Activated CD4-positive, alpha-beta T cell treated with anti-CD3 and anti-CD28 coated beads, Interleukin-2, amount 10 ng/mL, durations not matched to agents 24 days and 14 days (primary cell): ENCODE measurements around the gene KRT40. TPM values are rescaled to one million over a fixed set of nuclear protein-coding genes. Genes with fewer than 3 reads are reported as not detected.
"Not testable (repeated sequence)": the region's sequence is repeated elsewhere in the genome, so short reads cannot be mapped to it uniquely, and the experiment has no call there.

ENCODE experiments used
- DNase-seq: peaks from one replicate; pipeline ENCODE4 v3.0.0; 2022
- H3K27ac Mint-ChIP-seq: one replicate; pipeline ENCODE4 v1.8.0; 2022; ENCODE audit warnings: mild to moderate bottlenecking, mixed read lengths
- H3K27me3 Mint-ChIP-seq: one replicate; pipeline ENCODE4 v1.8.0; 2022; ENCODE audit warnings: mixed read lengths
- H3K36me3 Mint-ChIP-seq: one replicate; pipeline ENCODE4 v1.8.0; 2022; ENCODE audit warnings: low read depth, mild to moderate bottlenecking, mixed read lengths
- H3K4me1 Mint-ChIP-seq: one replicate; pipeline ENCODE4 v1.8.0; 2021; ENCODE audit warnings: mixed read lengths
- H3K4me3 Mint-ChIP-seq: one replicate; pipeline ENCODE4 v1.8.0; 2022; ENCODE audit warnings: mild to moderate bottlenecking, moderate library complexity, mixed read lengths
- H3K9me3 Mint-ChIP-seq: one replicate; pipeline ENCODE4 v1.8.0; 2021; ENCODE audit warnings: mixed read lengths
- intact Hi-C: fragments of 100-400 bp; cut with micrococcal nuclease; formaldehyde crosslinking; loops from one replicate; pipeline ENCODE4 v1.15.1; 2023
- total RNA-seq: library from RNA; stranded (reverse); gene quantifications from 2 replicates; pipeline ENCODE4 v1.2.3, GENCODE V29; 2022

KRT40 gene
- total RNA-seq, 1 donor from 2014 or later, result not detected

DNA sequence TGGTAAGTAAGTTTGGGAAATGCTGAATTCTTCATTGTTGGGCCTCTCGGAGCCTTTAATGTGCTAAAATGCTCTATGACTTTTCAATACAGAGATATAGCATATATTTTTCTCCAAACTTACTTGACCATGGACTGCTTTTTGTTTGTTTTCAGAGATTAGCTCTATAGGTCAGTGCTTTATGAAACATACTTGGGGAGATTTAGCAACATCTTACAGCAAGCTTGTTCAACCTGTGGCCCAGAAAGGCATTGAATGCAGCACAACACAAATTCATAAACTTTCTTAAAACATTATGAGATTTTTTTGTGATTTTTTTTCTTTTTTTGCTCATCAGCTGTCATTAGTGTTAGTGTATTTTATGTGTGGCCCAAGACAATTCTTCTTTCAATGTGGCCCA lies 25.8 kb upstream of the KRT40 start:
- Mint-ChIP-seq H3K27ac (no peak overlapping the region), H3K27me3 (peaks cover 6% of the 10 kb centered on the region), H3K36me3 (no peaks in the 10 kb centered on the region), H3K4me1 (no peaks in the 10 kb centered on the region), H3K9me3 (no peaks in the 10 kb centered on the region), H3K4me3 (no peak overlapping the region)
- no peak for DNase-seq
- intact Hi-C loops, result no loop called here

DNA sequence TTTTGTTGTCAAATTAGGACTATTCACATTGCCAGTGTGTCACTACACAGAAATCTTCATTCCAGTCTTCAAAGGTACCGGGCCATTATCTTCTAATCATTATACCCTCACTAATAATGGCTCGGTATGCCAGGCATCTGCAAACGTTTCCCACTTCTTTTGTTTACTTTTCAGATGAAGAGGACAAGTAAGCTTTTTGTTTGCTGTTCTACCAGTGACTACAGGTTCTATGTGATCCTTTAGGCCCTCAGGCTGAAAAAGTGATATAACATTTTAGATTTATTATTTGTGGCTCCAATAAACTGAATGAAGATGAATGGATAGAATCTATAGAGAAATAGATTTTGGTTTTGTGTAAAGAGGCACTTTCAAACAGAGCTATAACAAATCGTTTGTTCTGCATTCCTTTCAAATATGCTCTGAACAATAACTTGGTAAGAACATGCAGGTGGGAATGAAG lies 25.2 kb upstream of the KRT40 start:
- Mint-ChIP-seq H3K36me3 (no peaks in the 10 kb centered on the region), H3K27me3 (peaks cover 6% of the 10 kb centered on the region), H3K27ac (no peak overlapping the region), H3K9me3 (no peaks in the 10 kb centered on the region), H3K4me3 (no peak overlapping the region), H3K4me1 (no peaks in the 10 kb centered on the region)
- no peak for DNase-seq
- intact Hi-C loops, result no loop called here

- Mint-ChIP-seq H3K4me3 (no peak within 1 kb of the TSS), H3K9me3 (no peaks in the 10 kb centered on the region), H3K36me3 (no peaks in the 10 kb centered on the region), H3K4me1 (no peaks in the 10 kb centered on the region), H3K27me3 (peaks cover 6% of the 10 kb centered on the region), H3K27ac (no peak within 1 kb of the TSS)
- no peak for DNase-seq
- intact Hi-C loops, result no loop called here
These were observed 24.7 kb upstream of the KRT40 start, which contains the start of gene KRTAP3-1 for GRCh38 chr17:41008811-41009210. KRTAP3-1 (minus strand) TSS chr17:41009128; CDS start chr17:41009074, 54 bp downstream.

- Mint-ChIP-seq H3K9me3 (no peaks in the 10 kb centered on the region), H3K4me3 (no peak overlapping the region), H3K4me1 (no peaks in the 10 kb centered on the region), H3K27ac (no peak overlapping the region), H3K36me3 (no peaks in the 10 kb centered on the region), H3K27me3 (no peaks in the 10 kb centered on the region)
- intact Hi-C loops, result no loop called here
- no peak for DNase-seq
These were observed 20.3 kb upstream of the KRT40 start for GRCh38 chr17:41004397-41004796.

DNA sequence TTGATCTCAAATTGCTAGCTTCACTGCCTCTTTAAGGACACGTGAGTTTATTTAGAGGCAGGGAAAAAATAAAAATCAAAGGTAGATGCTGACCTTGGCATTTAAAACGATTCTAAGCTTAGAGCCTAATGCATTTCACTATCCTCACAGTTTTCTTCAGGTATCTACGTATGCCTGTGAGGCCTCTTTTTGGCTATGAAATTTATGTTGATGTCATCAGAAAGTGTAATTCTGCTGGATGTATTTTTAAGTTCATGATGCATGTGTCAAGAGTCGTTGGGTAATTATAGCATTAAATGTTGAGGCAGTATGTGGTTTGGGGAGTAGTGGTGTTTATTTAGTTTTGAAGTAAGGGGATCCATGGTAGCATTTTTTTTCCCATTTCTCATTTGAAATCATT lies 19.8 kb upstream of the KRT40 start:
- intact Hi-C loops, result no loop called here
- Mint-ChIP-seq H3K27ac (no peak overlapping the region), H3K27me3 (no peaks in the 10 kb centered on the region), H3K4me1 (no peaks in the 10 kb centered on the region), H3K9me3 (no peaks in the 10 kb centered on the region), H3K36me3 (no peaks in the 10 kb centered on the region), H3K4me3 (no peak overlapping the region)
- DNase-seq, result no peak

DNA sequence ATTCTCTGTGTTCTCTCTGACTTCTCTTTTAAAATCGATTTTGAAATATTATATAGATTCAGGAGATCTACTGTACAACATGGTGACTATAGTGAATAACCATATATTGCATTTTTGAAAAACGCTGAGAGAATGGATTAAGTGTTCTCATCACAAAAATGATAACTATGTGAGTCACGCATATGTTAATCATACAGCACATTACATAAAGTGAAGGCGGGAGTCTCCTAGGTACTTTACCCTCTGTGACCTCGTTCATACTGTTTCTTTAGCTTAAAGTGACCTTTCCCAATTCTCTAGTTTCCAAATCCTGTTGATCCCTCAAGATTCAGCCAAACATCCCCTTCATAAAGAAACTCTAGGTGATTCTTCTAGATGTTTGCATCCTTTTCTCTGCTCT lies 18.7 kb upstream of the KRT40 start:
- H3K4me3 Mint-ChIP-seq, result no peak overlapping the region

DNA sequence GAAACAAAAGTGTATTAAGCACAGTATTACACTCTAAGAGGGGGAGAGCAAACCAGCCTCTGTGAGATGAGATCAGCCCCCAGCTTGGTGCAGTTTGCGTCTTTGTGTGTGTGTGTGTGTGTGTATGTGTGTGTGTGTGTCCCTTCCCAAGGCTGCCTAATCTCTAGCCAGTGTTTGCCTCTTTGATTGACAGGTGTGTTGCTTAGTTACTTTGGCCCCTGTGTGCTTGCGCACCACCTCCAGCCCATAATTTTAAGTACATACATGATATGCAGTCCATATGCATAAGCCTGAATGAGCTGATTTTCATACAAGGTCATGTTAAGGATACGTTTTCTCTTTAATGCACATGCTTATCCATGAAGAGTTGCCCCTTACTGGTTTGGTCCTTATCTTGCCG lies 17.7 kb upstream of the KRT40 start:
- Mint-ChIP-seq H3K4me1 (no peaks in the 10 kb centered on the region), H3K9me3 (peaks cover 4% of the 10 kb centered on the region), H3K36me3 (no peaks in the 10 kb centered on the region), H3K4me3 (no peak overlapping the region), H3K27me3 (peaks cover 17% of the 10 kb centered on the region), H3K27ac (no peak overlapping the region)
- intact Hi-C loops, result no loop called here
- DNase-seq, result no peak

More for the DNA sequence above, 18.7 kb upstream of the KRT40 start:
- Mint-ChIP-seq H3K4me1 (no peaks in the 10 kb centered on the region), H3K27me3 (peaks cover 8% of the 10 kb centered on the region), H3K27ac (no peak overlapping the region), H3K36me3 (no peaks in the 10 kb centered on the region), H3K9me3 (peaks cover 4% of the 10 kb centered on the region)
- intact Hi-C loops, result no loop called here
- no peak for DNase-seq

- H3K27ac Mint-ChIP-seq, H3K4me1 Mint-ChIP-seq, H3K36me3 Mint-ChIP-seq, H3K9me3 Mint-ChIP-seq, H3K4me3 Mint-ChIP-seq, intact Hi-C loops, DNase-seq: not testable (repeated sequence)
- peaks cover 24% of the 10 kb centered on the region for H3K27me3 Mint-ChIP-seq
These were observed 15.4 kb upstream of the KRT40 start, which contains the start of gene KRTAP3-2 for GRCh38 chr17:40999563-40999962. KRTAP3-2 (minus strand) TSS chr17:40999906; CDS start chr17:40999853, 53 bp downstream.

DNA sequence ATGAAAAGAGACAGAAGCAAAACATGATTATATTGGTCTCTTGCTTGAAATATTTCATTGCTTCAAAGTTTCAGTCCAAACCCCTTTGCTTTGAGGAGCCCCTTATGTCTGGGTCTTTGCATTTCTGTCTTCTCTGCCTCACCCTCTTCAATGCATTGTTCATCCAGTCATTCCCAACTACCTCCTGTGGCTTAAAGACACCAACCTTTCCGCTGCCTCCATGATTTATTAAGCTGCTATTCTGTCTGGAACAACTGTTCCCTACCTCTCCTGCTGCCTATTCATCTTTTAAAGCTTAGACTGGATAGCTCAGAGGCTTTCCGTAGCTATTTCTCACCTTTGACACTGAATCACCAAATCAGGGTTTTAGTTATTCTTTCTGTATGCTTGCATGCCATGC lies 13.2 kb upstream of the KRT40 start:
- H3K4me3 Mint-ChIP-seq, result no peak overlapping the region
- no peak overlapping the region for H3K27ac Mint-ChIP-seq
- H3K36me3 Mint-ChIP-seq, result no peaks in the 10 kb centered on the region
- DNase-seq, result no peak
- H3K9me3 Mint-ChIP-seq, result peaks cover 4% of the 10 kb centered on the region
- intact Hi-C loops, result no loop called here
- peaks cover 41% of the 10 kb centered on the region for H3K27me3 Mint-ChIP-seq
- H3K4me1 Mint-ChIP-seq, result no peaks in the 10 kb centered on the region

- H3K4me3 Mint-ChIP-seq, result no peak overlapping the region
- no peaks in the 10 kb centered on the region for H3K4me1 Mint-ChIP-seq
- H3K36me3 Mint-ChIP-seq, result no peaks in the 10 kb centered on the region
- peaks cover 4% of the 10 kb centered on the region for H3K9me3 Mint-ChIP-seq
- H3K27me3 Mint-ChIP-seq, result peaks cover 44% of the 10 kb centered on the region
- intact Hi-C loops, result no loop called here
- no peak for DNase-seq
- no peak overlapping the region for H3K27ac Mint-ChIP-seq
These were observed 12.7 kb upstream of the KRT40 start for GRCh38 chr17:40996829-40997228.

DNA sequence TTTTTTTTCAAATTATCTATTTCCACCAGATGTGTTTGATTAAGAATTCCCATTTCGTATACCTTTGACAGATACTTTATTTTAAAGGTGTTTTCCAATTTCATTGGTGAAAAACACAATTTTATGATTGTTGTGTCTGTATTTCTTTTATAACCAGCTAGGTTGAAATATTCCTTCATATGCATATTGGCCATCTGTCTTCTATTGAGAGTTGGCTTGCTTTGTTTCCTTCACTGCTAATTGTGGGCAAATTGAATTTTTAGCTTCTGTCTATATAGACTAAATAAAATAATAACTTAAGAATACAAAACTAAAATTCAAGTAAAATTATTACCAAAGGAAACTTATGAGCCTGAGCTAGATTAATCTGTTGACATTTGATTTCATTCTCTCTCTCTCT lies 11.0 kb upstream of the KRT40 start:
- H3K4me1 Mint-ChIP-seq, result no peaks in the 10 kb centered on the region
- H3K9me3 Mint-ChIP-seq, result peaks cover 4% of the 10 kb centered on the region
- H3K27me3 Mint-ChIP-seq, result peaks cover 47% of the 10 kb centered on the region
- no peak overlapping the region for H3K4me3 Mint-ChIP-seq
- no peak for DNase-seq
- H3K36me3 Mint-ChIP-seq, result no peaks in the 10 kb centered on the region
- H3K27ac Mint-ChIP-seq, result no peak overlapping the region
- intact Hi-C loops, result no loop called here

- intact Hi-C loops, result no loop called here
- no peaks in the 10 kb centered on the region for H3K36me3 Mint-ChIP-seq
- H3K27ac Mint-ChIP-seq, result no peak within 1 kb of the TSS
These were observed 9.7 kb upstream of the KRT40 start, which contains the start of gene KRTAP3-3 for GRCh38 chr17:40993839-40994238. KRTAP3-3 (minus strand) TSS chr17:40994164; CDS start chr17:40994097, 67 bp downstream.

DNA sequence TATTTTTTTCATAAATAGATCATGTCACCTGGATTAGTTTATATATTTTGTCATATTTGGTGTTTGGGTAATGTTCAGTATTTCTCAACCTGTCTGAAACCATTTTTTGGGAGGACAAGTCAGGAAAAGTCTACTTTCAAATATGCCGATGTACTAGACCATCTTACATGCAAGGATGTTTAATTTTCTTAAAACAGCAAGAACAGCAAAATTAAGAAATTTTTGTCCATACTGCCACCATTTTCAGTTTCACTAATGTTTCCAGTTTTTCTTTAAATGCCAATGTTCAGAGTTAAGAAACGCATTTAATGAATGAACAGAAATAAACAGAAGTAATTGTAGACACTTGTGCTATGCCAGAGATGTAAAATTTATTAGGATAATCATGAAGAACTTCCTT lies 9.0 kb upstream of the KRT40 start:
- H3K27me3 Mint-ChIP-seq, result peaks cover 47% of the 10 kb centered on the region
- H3K4me3 Mint-ChIP-seq, result no peak overlapping the region
- DNase-seq, result no peak
- no peak overlapping the region for H3K27ac Mint-ChIP-seq
- no peaks in the 10 kb centered on the region for H3K4me1 Mint-ChIP-seq
- no peaks in the 10 kb centered on the region for H3K36me3 Mint-ChIP-seq
- intact Hi-C loops, result no loop called here
- no peaks in the 10 kb centered on the region for H3K9me3 Mint-ChIP-seq

More at GRCh38 chr17:40993839-40994238, 9.7 kb upstream of the KRT40 start, which contains the start of gene KRTAP3-3:
- Mint-ChIP-seq H3K4me1 (no peaks in the 10 kb centered on the region), H3K27me3 (peaks cover 52% of the 10 kb centered on the region), H3K9me3 (peaks cover 3% of the 10 kb centered on the region), H3K4me3 (no peak within 1 kb of the TSS)
- DNase-seq, result no peak

DNA sequence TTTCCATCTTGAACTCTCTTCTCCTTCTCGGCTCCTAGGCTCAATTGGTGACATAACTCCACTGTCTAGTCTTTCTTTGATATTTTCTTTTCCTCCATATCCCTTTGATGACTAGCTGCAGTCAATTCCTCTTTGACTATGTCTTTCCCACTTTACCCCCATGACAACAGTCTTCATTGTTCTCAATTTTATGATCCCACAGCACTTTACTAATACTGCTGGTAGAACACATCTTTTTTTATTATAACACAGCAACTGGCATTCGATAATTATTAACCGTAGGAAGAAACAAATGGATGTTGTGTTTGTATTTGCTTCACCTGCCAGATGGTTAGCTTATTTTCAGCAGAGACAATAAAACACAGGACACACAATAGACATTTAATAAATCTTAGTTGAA lies 8.5 kb upstream of the KRT40 start:
- H3K36me3 Mint-ChIP-seq, result no peaks in the 10 kb centered on the region
- no peak overlapping the region for H3K27ac Mint-ChIP-seq
- H3K9me3 Mint-ChIP-seq, result no peaks in the 10 kb centered on the region
- no peaks in the 10 kb centered on the region for H3K4me1 Mint-ChIP-seq
- DNase-seq, result no peak
- intact Hi-C loops, result no loop called here
- H3K27me3 Mint-ChIP-seq, result peaks cover 48% of the 10 kb centered on the region
- H3K4me3 Mint-ChIP-seq, result no peak overlapping the region

GRCh38 chr17:40986920-40987319 lies 2.8 kb upstream of the KRT40 start:
- Mint-ChIP-seq H3K4me1 (no peaks in the 10 kb centered on the region), H3K27ac (no peak overlapping the region), H3K36me3 (no peaks in the 10 kb centered on the region), H3K27me3 (peaks cover 33% of the 10 kb centered on the region), H3K4me3 (no peak overlapping the region), H3K9me3 (no peaks in the 10 kb centered on the region)
- intact Hi-C loops, result no loop called here
- no peak for DNase-seq
